ENCODE measurements around the gene PSENEN. TPM values are rescaled to one million over a fixed set of nuclear protein-coding genes. Genes with fewer than 3 reads are reported as not detected.
"Not testable (repeated sequence)": the region's sequence is repeated elsewhere in the genome, so short reads cannot be mapped to it uniquely, and the experiment has no call there.

The PSENEN gene
- total RNA-seq, 1 donor from 2014 or later: 56.9 TPM

GRCh38 chr19:35718345-35719041, 27.0 kb upstream of the PSENEN start:
- no peak for ATAC-seq

- ATAC-seq: no peak
Measured at GRCh38 chr19:35719402-35720162, 25.9 kb upstream of the PSENEN start.

DNA sequence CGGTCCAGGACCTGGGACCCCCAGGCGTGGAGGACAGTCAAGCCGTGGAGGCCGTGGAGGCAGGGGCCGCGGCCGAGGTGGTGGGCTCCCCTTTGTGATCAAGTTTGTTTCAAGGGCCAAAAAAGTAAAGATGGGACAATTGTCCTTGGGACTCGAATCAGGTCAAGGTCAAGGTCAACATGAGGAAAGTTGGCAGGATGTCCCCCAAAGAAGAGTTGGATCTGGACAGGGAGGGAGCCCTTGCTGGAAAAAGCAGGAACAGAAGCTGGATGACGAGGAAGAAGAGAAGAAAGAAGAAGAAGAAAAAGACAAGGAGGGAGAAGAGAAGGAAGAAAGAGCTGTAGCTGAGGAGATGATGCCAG, 25.3 kb upstream of the PSENEN start:
- no peak for ATAC-seq

- ATAC-seq: no peak
Measured at GRCh38 chr19:35720648-35721047, 24.8 kb upstream of the PSENEN start.

DNA sequence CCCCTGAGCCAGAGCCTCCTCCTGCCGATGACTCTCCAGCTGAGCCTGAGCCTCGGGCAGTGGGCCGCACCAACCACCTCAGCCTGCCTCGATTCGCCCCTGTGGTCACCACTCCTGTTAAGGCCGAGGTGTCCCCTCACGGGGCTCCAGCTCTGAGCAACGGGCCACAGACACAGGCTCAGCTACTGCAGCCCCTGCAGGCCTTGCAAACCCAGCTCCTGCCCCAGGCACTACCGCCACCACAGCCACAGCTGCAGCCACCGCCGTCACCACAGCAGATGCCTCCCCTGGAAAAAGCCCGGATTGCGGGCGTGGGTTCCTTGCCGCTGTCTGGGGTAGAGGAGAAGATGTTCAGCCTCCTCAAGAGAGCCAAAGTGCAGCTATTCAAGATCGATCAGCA, 24.1 kb upstream of the PSENEN start:
- ATAC-seq: no peak

GRCh38 chr19:35722461-35722860, 23.0 kb upstream of the PSENEN start:
- ATAC-seq: no peak

DNA sequence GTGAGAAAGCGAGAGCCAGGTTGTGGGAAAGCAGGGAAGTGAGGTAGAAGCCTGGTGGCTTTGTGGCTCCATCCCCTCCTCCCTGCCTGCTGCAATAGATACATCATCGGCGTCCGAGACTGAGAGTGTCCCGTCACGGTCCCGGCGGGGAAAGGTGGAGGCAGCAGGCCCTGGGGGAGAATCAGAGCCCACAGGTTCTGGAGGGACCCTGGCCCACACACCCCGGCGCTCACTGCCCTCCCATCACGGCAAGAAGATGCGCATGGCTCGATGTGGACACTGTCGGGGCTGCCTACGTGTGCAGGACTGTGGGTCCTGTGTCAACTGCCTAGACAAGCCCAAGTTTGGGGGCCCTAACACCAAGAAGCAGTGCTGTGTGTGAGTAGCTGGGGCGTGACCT, 22.6 kb upstream of the PSENEN start:
- no peak for ATAC-seq

- no peak for ATAC-seq
Measured at GRCh38 chr19:35723671-35724070, 21.8 kb upstream of the PSENEN start.

DNA sequence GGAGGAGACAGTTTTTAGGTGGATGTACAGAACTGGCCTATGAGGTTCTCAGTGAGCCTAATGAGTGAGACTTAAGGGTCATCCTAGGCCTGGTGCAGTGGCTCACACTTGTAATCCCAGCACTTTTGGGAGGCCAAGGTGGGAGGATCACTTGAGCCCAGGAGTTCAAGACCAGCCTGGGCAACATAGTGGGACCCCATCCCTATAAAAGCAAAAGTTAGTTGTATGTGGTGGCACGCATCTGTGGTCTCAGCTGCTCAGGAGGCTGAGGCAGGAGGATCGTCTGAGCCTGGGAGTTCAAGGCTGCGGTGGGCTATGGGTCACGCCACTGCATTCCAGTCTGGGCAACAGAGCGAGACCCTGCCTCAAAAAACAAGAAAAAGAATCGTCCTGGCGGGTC, 21.3 kb upstream of the PSENEN start:
- not testable (repeated sequence) for ATAC-seq

DNA sequence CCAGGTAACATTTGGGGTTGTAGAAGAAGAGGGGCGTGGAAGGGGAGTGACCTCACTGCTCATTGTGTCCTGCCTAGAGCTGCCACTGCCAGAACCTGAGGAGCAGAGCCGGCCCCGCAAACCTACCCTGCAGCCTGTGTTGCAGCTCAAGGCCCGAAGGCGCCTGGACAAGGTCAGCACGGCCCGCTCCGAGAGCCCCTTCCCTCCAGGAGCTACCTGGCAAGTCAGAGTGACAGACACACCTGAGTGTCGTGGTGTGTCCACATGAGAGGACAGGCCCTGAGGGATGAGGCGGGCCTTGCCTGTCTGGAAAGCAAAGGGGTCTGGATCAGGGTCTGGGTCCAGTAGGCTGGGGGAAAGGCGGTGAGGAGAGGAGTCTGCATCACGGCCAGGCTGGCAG, 20.9 kb upstream of the PSENEN start:
- ATAC-seq: no peak

GRCh38 chr19:35725216-35725861, 20.1 kb upstream of the PSENEN start:
- ATAC-seq: no peak

- no peak for ATAC-seq
Measured at GRCh38 chr19:35727053-35727955, 18.1 kb upstream of the PSENEN start.

DNA sequence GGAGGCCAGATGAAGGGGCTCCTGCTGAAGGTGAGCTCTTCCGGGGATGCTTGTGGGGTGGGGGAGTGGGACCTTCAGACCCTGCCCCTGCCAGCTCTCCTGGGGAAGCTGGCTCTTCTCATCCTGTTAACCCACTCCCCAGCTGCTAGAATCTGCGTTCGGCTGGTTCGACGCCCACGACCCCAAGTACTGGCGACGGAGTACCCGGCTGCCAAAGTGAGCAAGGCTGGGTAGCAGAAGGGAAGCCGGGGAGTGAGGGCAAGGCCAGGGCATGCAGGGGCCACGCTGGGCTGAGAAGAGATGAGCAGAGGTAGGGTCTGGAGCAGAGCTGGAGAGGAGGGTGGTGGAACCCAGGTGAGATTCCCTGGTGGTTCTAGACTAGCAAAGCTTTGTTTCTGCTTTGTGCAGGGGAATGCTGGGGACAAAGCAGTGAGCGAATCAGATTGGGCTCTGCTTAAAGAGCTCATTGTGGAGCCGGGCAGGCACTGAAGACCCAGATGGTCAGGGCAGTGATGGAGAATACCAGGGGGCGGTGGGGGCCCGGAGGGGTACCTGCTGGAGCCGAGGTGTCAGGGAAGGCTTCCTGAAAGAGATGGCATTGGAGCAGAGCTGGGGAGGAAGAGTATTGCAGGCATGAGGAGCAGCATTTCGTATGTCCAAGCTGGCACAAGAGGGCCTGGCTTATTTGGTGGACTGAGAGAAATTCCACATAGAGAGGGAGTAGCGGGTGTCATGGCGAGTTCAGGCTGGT, 17.3 kb upstream of the PSENEN start:
- ATAC-seq: no peak

- no peak for ATAC-seq
Measured at GRCh38 chr19:35729021-35729420, 16.4 kb upstream of the PSENEN start.

DNA sequence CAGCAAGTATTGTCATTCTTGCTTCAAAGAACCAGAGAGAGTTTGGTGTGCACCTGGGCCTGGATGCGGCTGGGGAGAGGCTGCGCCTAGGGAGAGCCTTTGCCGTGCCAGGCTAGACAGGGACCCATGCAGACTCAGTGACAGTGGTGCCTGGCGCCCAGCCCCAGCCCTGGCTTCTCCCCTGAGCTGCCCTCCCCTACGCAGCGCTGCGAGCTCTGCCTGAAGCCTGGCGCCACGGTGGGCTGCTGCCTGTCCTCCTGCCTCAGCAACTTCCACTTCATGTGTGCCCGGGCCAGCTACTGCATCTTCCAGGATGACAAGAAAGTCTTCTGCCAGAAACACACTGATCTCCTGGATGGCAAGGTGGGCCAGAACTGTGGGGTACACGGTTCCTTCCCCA, 15.7 kb upstream of the PSENEN start:
- ATAC-seq: no peak

DNA sequence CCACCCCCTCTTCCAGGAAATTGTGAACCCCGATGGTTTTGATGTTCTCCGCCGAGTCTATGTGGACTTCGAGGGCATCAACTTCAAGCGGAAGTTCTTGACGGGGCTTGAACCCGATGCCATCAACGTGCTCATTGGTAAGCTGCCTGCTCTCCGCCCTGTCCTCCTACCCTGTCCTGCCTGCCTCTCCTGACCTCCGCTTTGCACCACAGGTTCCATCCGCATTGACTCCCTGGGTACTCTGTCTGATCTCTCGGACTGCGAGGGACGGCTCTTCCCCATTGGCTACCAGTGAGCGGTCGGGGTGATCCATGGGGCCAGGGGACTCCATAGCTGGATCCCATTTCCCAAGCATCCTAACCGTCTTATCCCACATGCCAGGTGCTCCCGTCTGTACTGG, 15.1 kb upstream of the PSENEN start:
- no peak for ATAC-seq

DNA sequence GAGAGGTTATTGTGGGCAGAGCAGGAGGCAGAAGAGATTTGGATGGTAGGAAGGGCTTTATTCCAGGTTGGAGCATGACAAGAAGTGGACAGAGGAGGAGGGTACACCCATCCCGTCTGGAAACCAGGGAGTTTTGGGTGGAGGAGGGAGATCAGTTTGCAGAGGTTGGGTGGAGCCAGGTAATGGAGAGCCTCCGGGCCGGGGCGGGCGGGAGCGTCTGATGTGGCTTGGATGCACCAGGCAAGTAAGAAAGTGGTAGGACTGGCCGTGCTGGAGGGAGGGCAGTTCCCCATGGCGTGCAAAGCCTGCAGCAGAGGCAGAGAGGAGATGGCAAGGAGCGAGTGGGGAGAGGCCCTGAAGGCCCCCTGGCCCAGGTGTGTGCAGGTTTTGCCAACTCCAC, 14.1 kb upstream of the PSENEN start:
- ATAC-seq: peak; percentile 80

GRCh38 chr19:35731779-35732405, 13.6 kb upstream of the PSENEN start:
- ATAC-seq: no peak

DNA sequence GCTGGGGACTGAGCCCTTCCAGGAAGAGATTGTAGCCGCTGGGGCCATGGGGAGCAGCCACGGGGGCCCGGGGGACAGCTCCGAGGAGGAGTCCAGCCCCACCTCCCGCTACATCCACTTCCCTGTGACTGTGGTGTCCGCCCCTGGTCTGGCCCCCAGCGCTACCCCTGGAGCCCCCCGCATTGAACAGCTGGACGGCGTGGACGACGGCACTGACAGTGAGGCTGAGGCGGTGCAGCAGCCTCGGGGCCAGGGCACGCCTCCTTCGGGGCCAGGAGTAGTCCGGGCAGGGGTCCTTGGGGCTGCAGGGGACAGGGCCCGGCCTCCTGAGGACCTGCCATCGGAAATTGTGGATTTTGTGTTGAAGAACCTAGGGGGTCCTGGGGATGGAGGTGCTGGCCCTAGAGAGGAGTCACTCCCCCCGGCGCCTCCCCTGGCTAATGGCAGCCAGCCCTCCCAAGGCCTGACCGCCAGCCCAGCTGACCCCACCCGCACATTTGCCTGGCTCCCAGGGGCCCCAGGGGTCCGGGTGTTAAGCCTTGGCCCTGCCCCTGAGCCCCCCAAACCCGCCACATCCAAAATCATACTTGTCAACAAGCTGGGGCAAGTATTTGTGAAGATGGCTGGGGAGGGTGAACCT, 12.8 kb upstream of the PSENEN start:
- no peak for ATAC-seq

DNA sequence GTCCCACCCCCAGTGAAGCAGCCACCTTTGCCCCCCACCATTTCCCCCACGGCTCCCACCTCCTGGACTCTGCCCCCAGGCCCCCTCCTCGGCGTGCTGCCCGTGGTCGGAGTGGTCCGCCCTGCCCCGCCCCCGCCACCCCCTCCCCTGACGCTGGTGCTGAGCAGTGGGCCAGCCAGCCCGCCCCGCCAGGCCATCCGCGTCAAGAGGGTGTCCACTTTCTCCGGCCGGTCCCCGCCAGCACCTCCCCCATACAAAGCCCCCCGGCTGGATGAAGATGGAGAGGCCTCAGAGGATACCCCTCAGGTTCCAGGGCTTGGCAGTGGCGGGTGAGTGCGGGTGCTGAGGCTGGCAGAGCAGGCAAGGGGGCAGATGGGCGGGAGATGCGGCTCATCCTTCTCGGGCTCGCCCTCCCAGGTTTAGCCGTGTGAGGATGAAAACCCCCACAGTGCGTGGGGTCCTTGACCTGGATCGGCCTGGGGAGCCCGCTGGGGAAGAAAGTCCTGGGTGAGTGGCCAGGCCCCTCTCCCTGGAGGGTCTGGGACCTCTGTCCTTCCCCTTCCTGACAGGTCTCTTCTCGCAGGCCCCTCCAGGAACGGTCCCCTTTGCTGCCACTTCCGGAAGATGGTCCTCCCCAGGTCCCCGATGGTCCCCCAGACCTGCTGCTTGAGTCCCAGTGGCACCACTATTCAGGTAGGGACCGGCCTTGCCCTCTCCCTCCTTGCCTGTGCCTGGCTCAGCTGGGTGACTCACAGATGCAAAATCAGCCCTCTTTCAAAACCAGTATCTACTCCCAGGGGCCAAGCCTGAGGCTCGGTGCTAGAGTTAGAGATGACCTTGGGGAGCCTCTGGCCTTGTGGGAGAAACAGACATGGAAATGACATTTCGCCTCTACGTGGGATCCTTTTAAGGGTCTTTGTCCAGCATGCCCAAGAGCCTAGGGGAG, 12.0 kb upstream of the PSENEN start:
- no peak for ATAC-seq
